Measurements from ENCODE around the gene ZFC3H1. TPM values are rescaled to one million over a fixed set of nuclear protein-coding genes. Genes with fewer than 3 reads are reported as not detected.
"Not testable (repeated sequence)": the region's sequence is repeated elsewhere in the genome, so short reads cannot be mapped to it uniquely, and the experiment has no call there.

The ZFC3H1 gene
- total RNA-seq, 1 experiment from 2014 or later, result 24.4 TPM

DNA sequence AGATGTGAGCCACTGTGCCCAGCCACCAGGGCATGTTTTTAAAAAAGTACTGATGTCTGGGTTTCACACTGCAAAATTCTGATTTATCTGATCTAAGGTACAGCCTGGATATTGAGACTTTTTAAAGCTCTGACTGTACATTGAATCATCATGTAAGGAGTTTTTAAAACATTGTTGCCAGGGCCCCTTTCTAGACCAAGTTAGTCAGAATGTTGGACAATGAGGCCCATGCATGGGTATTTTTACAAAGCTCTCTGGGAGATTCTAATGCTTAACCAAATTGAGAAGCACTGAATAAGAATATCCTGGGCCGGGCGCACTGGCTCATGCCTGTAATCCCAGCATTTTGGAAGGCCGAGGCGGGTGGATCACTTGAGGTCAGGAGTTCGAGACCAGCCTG, 38.9 kb upstream of the ZFC3H1 start:
- Histone ChIP-seq H3K9me3 (ENCODE audit: control insufficient read depth, low read depth, low read length) (no peaks in the 10 kb centered on the region), H3K18ac (ENCODE audit: insufficient read length, low read depth, low read length) (no peak overlapping the region), H2AK5ac (ENCODE audit: insufficient read length, low read length) (no peak overlapping the region), H3K23me2 (ENCODE audit: insufficient read length, low read depth, low read length, poor library complexity, severe bottlenecking) (no peaks in the 10 kb centered on the region), H3K79me2 (ENCODE audit: insufficient read depth, low read length) (no peaks in the 10 kb centered on the region), H2BK120ac (ENCODE audit: low read depth, low read length, poor library complexity, severe bottlenecking) (no peak overlapping the region), H3K27me3 (ENCODE audit: insufficient read depth, low read length) (no peaks in the 10 kb centered on the region), H2AFZ (ENCODE audit: low read length) (no peak overlapping the region), H3K4me1 (ENCODE audit: insufficient read depth, low read length) (no peaks in the 10 kb centered on the region), H3K4ac (ENCODE audit: low read depth, low read length) (no peak overlapping the region), H2BK12ac (ENCODE audit: insufficient read length, low read depth, low read length) (no peak overlapping the region), H2BK5ac (ENCODE audit: insufficient read length, low read length) (no peak overlapping the region), H2BK20ac (ENCODE audit: low read depth, low read length, poor library complexity, severe bottlenecking) (no peak overlapping the region), H3K14ac (ENCODE audit: insufficient read depth, low read length) (no peak overlapping the region), H3K4me2 (ENCODE audit: insufficient read depth, insufficient read length, low read length) (no peak overlapping the region), H3T11ph (ENCODE audit: low read length) (no peak overlapping the region), H4K8ac (replicated peaks; ENCODE audit: insufficient read length, low read depth, low read length) (no peak overlapping the region), H3K56ac (ENCODE audit: insufficient read length, low read depth, low read length) (no peak overlapping the region), H3K27ac (ENCODE audit: insufficient read length, low read depth, low read length) (no peak overlapping the region), H3K23ac (ENCODE audit: insufficient read length, low read depth, low read length) (no peak overlapping the region), H3K9ac (ENCODE audit: extremely low read depth, insufficient read length, low read length) (no peak overlapping the region), H3K79me1 (ENCODE audit: insufficient read depth, low read depth, low read length, poor library complexity, severe bottlenecking) (no peaks in the 10 kb centered on the region), H4K20me1 (ENCODE audit: control insufficient read depth, insufficient read depth, insufficient read length) (no peaks in the 10 kb centered on the region), H4K5ac (ENCODE audit: insufficient read length, low read depth, low read length) (no peak overlapping the region), H2BK15ac (ENCODE audit: low read depth, low read length) (no peak overlapping the region), H4K91ac (ENCODE audit: insufficient read length, low read depth, low read length) (no peak overlapping the region)
- no peak for DNase-seq
- TF ChIP-seq, protein P1, sequence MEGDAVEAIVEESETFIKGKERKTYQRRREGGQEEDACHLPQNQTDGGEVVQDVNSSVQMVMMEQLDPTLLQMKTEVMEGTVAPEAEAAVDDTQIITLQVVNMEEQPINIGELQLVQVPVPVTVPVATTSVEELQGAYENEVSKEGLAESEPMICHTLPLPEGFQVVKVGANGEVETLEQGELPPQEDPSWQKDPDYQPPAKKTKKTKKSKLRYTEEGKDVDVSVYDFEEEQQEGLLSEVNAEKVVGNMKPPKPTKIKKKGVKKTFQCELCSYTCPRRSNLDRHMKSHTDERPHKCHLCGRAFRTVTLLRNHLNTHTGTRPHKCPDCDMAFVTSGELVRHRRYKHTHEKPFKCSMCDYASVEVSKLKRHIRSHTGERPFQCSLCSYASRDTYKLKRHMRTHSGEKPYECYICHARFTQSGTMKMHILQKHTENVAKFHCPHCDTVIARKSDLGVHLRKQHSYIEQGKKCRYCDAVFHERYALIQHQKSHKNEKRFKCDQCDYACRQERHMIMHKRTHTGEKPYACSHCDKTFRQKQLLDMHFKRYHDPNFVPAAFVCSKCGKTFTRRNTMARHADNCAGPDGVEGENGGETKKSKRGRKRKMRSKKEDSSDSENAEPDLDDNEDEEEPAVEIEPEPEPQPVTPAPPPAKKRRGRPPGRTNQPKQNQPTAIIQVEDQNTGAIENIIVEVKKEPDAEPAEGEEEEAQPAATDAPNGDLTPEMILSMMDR (conservative IDR thresholded peaks at IDR 0.05), result no peak
- Mint-ChIP-seq H3K9me3 (no peaks in the 10 kb centered on the region), H3K36me3 (ENCODE audit: insufficient read depth in 1 of 3, low read depth in 3 of 3) (peaks cover 0 to 25% (median 22%) of the 10 kb centered on the region in 3 experiments; a peak in 6 of 7 replicates), H3K4me1 (no peaks in the 10 kb centered on the region), H3K4me3 (no peak overlapping the region), H3K27ac (no peak overlapping the region), H3K27me3 (ENCODE audit: low read depth) (no peaks in the 10 kb centered on the region)
- WGBS (ENCODE audit: extremely low coverage, insufficient read length, low lambda C conversion rate), result no CpG with 5 or more reads among the region's 5 CpGs

DNA sequence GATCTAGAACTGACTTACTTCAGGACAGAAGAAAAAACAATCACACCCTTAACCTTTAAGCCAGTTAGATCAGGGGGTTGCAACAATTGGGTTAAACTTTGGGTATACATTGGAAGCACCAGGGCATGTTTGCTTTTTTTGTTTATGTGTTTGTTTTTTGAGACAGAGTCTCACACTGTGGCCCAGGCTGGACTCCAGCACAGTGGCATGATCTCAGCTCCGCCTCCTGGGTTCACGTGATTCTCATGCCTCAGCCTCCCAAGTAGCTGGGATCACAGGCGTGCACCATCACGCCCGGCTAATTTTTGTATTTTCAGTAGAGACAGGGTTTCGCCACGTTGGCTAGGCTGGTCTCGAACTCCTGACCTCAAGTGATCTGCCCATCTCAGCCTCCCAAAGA, 38.5 kb upstream of the ZFC3H1 start:
- H3K9ac ChIP-seq (ENCODE audit: extremely low read depth, insufficient read length, low read length); H2BK15ac ChIP-seq (ENCODE audit: low read depth, low read length); H3T11ph ChIP-seq (ENCODE audit: low read length); H3K27ac ChIP-seq (ENCODE audit: insufficient read length, low read depth, low read length); H3K18ac ChIP-seq (ENCODE audit: insufficient read length, low read depth, low read length); H2BK120ac ChIP-seq (ENCODE audit: low read depth, low read length, poor library complexity, severe bottlenecking); H4K20me1 ChIP-seq (ENCODE audit: control insufficient read depth, insufficient read depth, insufficient read length); H4K8ac ChIP-seq (replicated peaks; ENCODE audit: insufficient read length, low read depth, low read length); H3K23me2 ChIP-seq (ENCODE audit: insufficient read length, low read depth, low read length, poor library complexity, severe bottlenecking); H3K27me3 Mint-ChIP-seq (ENCODE audit: low read depth); H2BK12ac ChIP-seq (ENCODE audit: insufficient read length, low read depth, low read length); H3K27me3 ChIP-seq (ENCODE audit: insufficient read depth, low read length); H3K56ac ChIP-seq (ENCODE audit: insufficient read length, low read depth, low read length); H3K4me3 Mint-ChIP-seq; H2AK5ac ChIP-seq (ENCODE audit: insufficient read length, low read length); H3K79me2 ChIP-seq (ENCODE audit: insufficient read depth, low read length); H3K4me2 ChIP-seq (ENCODE audit: insufficient read depth, insufficient read length, low read length); H2AFZ ChIP-seq (ENCODE audit: low read length); H2BK20ac ChIP-seq (ENCODE audit: low read depth, low read length, poor library complexity, severe bottlenecking); H3K79me1 ChIP-seq (ENCODE audit: insufficient read depth, low read depth, low read length, poor library complexity, severe bottlenecking); H3K9me3 ChIP-seq (ENCODE audit: control insufficient read depth, low read depth, low read length); H3K4me1 Mint-ChIP-seq; H3K23ac ChIP-seq (ENCODE audit: insufficient read length, low read depth, low read length); H4K5ac ChIP-seq (ENCODE audit: insufficient read length, low read depth, low read length); H3K4me1 ChIP-seq (ENCODE audit: insufficient read depth, low read length); H3K27ac Mint-ChIP-seq; H2BK5ac ChIP-seq (ENCODE audit: insufficient read length, low read length); H3K9me3 Mint-ChIP-seq; H3K14ac ChIP-seq (ENCODE audit: insufficient read depth, low read length); DNase-seq; H4K91ac ChIP-seq (ENCODE audit: insufficient read length, low read depth, low read length); H3K4ac ChIP-seq (ENCODE audit: low read depth, low read length): not testable (repeated sequence)
- peaks cover 0 to 28% (median 22%) of the 10 kb centered on the region in 3 experiments; a peak in 6 of 7 replicates for H3K36me3 Mint-ChIP-seq (ENCODE audit: insufficient read depth in 1 of 3, low read depth in 3 of 3)
- WGBS (ENCODE audit: extremely low coverage, insufficient read length, low lambda C conversion rate), result no CpG with 5 or more reads among the region's 8 CpGs
